ENCODE data around the gene CELF2. TPM values are rescaled to one million over a fixed set of nuclear protein-coding genes. Genes with fewer than 3 reads are reported as not detected.

Gene CELF2
- total RNA-seq, 1 donor from 2014 or later = 14.4 TPM

GRCh38 chr10:11009471-11010308, 8.0 kb upstream of the CELF2 start:
- peaks cover 86% of the 10 kb centered on the region for H3K27me3 Mint-ChIP-seq
- H3K9me3 Mint-ChIP-seq = no peaks in the 10 kb centered on the region
- H3K27ac Mint-ChIP-seq = no peak overlapping the region
- DNase-seq (ENCODE audit: extremely low spot score, unreplicated experiment) = no peak
- H3K36me3 Mint-ChIP-seq = no peaks in the 10 kb centered on the region
- peaks cover 7% of the 10 kb centered on the region for H3K4me1 Mint-ChIP-seq (ENCODE audit: unreplicated experiment)
- TF ChIP-seq, protein P1, sequence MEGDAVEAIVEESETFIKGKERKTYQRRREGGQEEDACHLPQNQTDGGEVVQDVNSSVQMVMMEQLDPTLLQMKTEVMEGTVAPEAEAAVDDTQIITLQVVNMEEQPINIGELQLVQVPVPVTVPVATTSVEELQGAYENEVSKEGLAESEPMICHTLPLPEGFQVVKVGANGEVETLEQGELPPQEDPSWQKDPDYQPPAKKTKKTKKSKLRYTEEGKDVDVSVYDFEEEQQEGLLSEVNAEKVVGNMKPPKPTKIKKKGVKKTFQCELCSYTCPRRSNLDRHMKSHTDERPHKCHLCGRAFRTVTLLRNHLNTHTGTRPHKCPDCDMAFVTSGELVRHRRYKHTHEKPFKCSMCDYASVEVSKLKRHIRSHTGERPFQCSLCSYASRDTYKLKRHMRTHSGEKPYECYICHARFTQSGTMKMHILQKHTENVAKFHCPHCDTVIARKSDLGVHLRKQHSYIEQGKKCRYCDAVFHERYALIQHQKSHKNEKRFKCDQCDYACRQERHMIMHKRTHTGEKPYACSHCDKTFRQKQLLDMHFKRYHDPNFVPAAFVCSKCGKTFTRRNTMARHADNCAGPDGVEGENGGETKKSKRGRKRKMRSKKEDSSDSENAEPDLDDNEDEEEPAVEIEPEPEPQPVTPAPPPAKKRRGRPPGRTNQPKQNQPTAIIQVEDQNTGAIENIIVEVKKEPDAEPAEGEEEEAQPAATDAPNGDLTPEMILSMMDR (conservative IDR thresholded peaks at IDR 0.05) = no peak
- H3K4me3 Mint-ChIP-seq = no peak overlapping the region

DNA sequence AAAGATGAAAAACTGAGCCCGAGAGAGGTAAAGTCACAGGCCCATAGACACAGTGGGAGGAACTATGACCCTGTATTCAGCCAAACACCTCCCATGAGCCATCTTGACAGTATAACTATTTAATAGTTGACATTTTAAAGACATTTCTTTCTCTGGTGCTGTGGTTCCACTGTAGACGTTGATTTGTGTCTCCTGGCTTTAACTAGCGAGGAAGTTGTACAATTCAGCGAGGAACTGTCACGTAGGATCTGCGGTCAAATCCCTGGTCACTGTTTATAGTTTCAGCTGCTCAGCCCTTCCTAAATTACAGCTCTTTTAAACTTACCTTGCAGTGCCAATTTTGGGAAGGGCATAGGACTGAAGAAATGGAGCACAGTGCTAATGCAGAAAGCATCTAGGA, 7.1 kb upstream of the CELF2 start:
- no peaks in the 10 kb centered on the region for H3K36me3 Mint-ChIP-seq
- H3K9me3 Mint-ChIP-seq = no peaks in the 10 kb centered on the region
- no peak overlapping the region for H3K4me3 Mint-ChIP-seq
- TF ChIP-seq, protein P1 (conservative IDR thresholded peaks at IDR 0.05) = no peak
- H3K27me3 Mint-ChIP-seq = peaks cover 84% of the 10 kb centered on the region
- H3K27ac Mint-ChIP-seq = no peak overlapping the region
- peaks cover 7% of the 10 kb centered on the region for H3K4me1 Mint-ChIP-seq (ENCODE audit: unreplicated experiment)
- DNase-seq (ENCODE audit: extremely low spot score, unreplicated experiment) = no peak

GRCh38 chr10:11011436-11011835, 6.2 kb upstream of the CELF2 start:
- TF ChIP-seq, protein P1 (conservative IDR thresholded peaks at IDR 0.05) = no peak
- DNase-seq (ENCODE audit: extremely low spot score, unreplicated experiment) = no peak
- H3K4me3 Mint-ChIP-seq = no peak overlapping the region
- peaks cover 81% of the 10 kb centered on the region for H3K27me3 Mint-ChIP-seq
- peaks cover 7% of the 10 kb centered on the region for H3K4me1 Mint-ChIP-seq (ENCODE audit: unreplicated experiment)
- H3K36me3 Mint-ChIP-seq = no peaks in the 10 kb centered on the region
- H3K9me3 Mint-ChIP-seq = no peaks in the 10 kb centered on the region
- H3K27ac Mint-ChIP-seq = no peak overlapping the region

DNA sequence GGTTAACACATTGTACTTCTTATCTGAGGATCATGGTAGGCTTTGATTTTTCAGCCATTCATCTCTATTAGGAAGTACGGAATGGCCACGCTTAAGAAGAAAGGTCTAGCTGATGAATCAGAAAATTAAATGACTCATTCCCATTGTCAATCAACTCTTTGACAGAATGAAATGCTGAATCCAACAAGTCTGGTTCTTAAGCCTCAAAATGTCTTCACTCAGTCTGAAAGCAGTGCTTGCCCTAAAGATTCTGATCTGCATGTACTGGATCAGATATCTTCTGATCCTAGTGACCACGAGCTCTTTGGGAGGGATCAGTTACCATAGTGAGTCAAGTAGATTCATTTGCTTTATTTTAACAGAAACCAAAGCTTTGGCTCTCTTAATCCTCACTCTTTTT, 5.7 kb upstream of the CELF2 start:
- TF ChIP-seq, protein P1 (conservative IDR thresholded peaks at IDR 0.05) = no peak
- no peaks in the 10 kb centered on the region for H3K36me3 Mint-ChIP-seq
- H3K9me3 Mint-ChIP-seq = no peaks in the 10 kb centered on the region
- peaks cover 82% of the 10 kb centered on the region for H3K27me3 Mint-ChIP-seq
- peaks cover 7% of the 10 kb centered on the region for H3K4me1 Mint-ChIP-seq (ENCODE audit: unreplicated experiment)
- no peak overlapping the region for H3K27ac Mint-ChIP-seq
- no peak for DNase-seq (ENCODE audit: extremely low spot score, unreplicated experiment)
- no peak overlapping the region for H3K4me3 Mint-ChIP-seq

GRCh38 chr10:11012421-11013295, 5.0 kb upstream of the CELF2 start:
- no peaks in the 10 kb centered on the region for H3K36me3 Mint-ChIP-seq
- no peaks in the 10 kb centered on the region for H3K9me3 Mint-ChIP-seq
- no peak overlapping the region for H3K4me3 Mint-ChIP-seq
- H3K4me1 Mint-ChIP-seq (ENCODE audit: unreplicated experiment) = peaks cover 11% of the 10 kb centered on the region
- TF ChIP-seq, protein P1 (conservative IDR thresholded peaks at IDR 0.05) = no peak
- DNase-seq (ENCODE audit: extremely low spot score, unreplicated experiment) = no peak
- no peak overlapping the region for H3K27ac Mint-ChIP-seq
- H3K27me3 Mint-ChIP-seq = peaks cover 83% of the 10 kb centered on the region

Measured in type B pancreatic cell (in vitro differentiated cells).